ENCODE data around the gene ZNF32. TPM values are rescaled to one million over a fixed set of nuclear protein-coding genes. Genes with fewer than 3 reads are reported as not detected.

ZNF32 gene
- total and polyA plus RNA-seq, 2 of the 8 experiments (the other 6 are each of a cell fraction or from before 2014, with no cell fraction given) = 17.2 to 22.5 TPM

DNA sequence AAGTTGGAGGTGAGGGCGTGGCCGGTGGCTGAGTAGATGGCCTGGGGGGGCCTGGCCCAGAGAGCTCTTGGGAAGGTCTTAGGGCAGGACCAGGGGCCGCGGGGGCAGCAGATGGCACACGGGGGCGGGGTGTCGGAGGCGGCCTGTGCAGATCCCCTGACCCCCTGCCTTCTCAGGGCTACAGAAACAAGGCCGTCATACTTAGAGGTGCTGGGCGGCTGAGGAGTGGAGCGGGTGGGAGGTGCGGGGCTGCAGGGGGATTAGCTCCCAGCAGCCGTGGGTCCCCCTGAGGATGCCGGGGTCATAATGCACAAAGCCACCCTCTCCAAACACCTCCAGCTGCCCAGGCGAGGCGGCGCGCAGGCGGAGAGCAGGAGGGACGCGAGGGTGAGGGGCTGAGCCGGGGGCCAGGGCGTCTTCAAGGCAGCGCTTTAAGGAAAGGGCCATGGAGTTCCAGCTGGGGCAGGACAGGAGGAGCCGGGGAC lies 40.4 kb upstream of the ZNF32 start:
- no peak overlapping the region for H2BK120ac ChIP-seq (replicated peaks; ENCODE audit: low read depth, low read length)
- H2BK5ac ChIP-seq (ENCODE audit: low read depth, low read length) = no peak overlapping the region
- no peak overlapping the region for H3K56ac ChIP-seq (replicated peaks; ENCODE audit: insufficient read length, low read depth, low read length)
- WGBS, 2 experiments (ENCODE audit: extremely low coverage in 1 of 2, insufficient coverage in 1 of 2, insufficient read length in 1 of 2, insufficient replicate concordance in 2 of 2, low coverage in 1 of 2, low lambda C conversion rate in 2 of 2, missing lambda C conversion rate in 1 of 2) = 86% methylated on average over 17 of the region's 25 CpGs; no CpG with 5 or more reads in 1 of the 2 experiments
- H3K4me1 ChIP-seq (replicated peaks in 1 of 4; ENCODE audit: control insufficient read depth in 3 of 4, insufficient read depth in 4 of 4, low read length in 3 of 4) = peaks cover 0 to 3% (median 1%) of the 10 kb centered on the region in 4 experiments; a peak in 4 of 7 replicates
- H3K79me2 ChIP-seq (ENCODE audit: control insufficient read depth in 1 of 2, insufficient read depth in 2 of 2, low read length in 2 of 2) = no peaks in the 10 kb centered on the region
- no peak overlapping the region for H4K91ac ChIP-seq (replicated peaks; ENCODE audit: insufficient read length, low read length)
- H2BK20ac ChIP-seq (ENCODE audit: low read length) = 0 out of 2 replicates have a peak overlapping the region, but pooled peaks have one; percentile 61
- no peak overlapping the region for H3K14ac ChIP-seq (ENCODE audit: insufficient read length)
- H4K20me1 ChIP-seq (replicated peaks in 1 of 2; ENCODE audit: control insufficient read depth in 1 of 2, insufficient read depth in 2 of 2, low read length in 2 of 2) = no peaks in the 10 kb centered on the region
- peak overlapping the region; percentile 60; the same call in 1 of the 2 replicates for H2BK12ac ChIP-seq (ENCODE audit: low read depth, low read length)
- no peak overlapping the region for H3K23ac ChIP-seq (ENCODE audit: insufficient read length)
- no peak overlapping the region; the same call in 1 of the 2 replicates for H4K8ac ChIP-seq (ENCODE audit: extremely low read depth, insufficient read depth, low read length)
- no peak overlapping the region for H3K27ac ChIP-seq (ENCODE audit: low read depth, low read length)
- H3K23me2 ChIP-seq (ENCODE audit: low read depth, low read length) = peaks cover 7% of the 10 kb centered on the region; the same call in 1 of the 2 replicates
- no peak overlapping the region for H3K9ac ChIP-seq (replicated peaks in 1 of 4; ENCODE audit: extremely low read depth in 1 of 4, low read depth in 3 of 4, low read length in 3 of 4)
- H3K79me1 ChIP-seq (ENCODE audit: low read depth, low read length) = no peaks in the 10 kb centered on the region
- ChIA-PET CTCF (ENCODE audit: partially characterized antibody) (interaction anchor here (0.8 to 2.6 kb wide), 27 partner anchors 8 to 819 kb away, joined by 3 to 15 read pairs (median 4); no protein-coding TSS in a partner anchor), POLR2A (ENCODE audit: partially characterized antibody) (no interaction called here)
- peak overlapping the region in 1 of 4 experiments; percentile 67; a peak in 2 of 8 replicates for H3K4me3 ChIP-seq (ENCODE audit: extremely low read depth in 1 of 4, insufficient read depth in 2 of 4, low read depth in 3 of 4, low read length in 4 of 4)
- DNase-seq (ENCODE audit: low read depth in 1 of 2, low spot score in 2 of 2) (no peak), FAIRE-seq (no peak)
- no peak overlapping the region for H3K18ac ChIP-seq (ENCODE audit: extremely low read depth, low read length)
- peaks cover 0 to 39% (median 22%) of the 10 kb centered on the region in 4 experiments; a peak in 6 of 7 replicates for H3K27me3 ChIP-seq (replicated peaks in 1 of 4; ENCODE audit: control insufficient read depth in 3 of 4, extremely low read depth in 1 of 4, insufficient read depth in 3 of 4, low read length in 3 of 4)
- H3K9me3 ChIP-seq (ENCODE audit: insufficient read depth in 2 of 2, low read depth in 1 of 2, low read length in 1 of 2) = no peaks in the 10 kb centered on the region
- peak overlapping the region; percentile 66 to 92; a peak in 3 of 4 replicates for H3K4me2 ChIP-seq (ENCODE audit: insufficient read depth in 1 of 2, low read depth in 2 of 2, low read length in 2 of 2)
- H2BK15ac ChIP-seq (ENCODE audit: low read length) = peak overlapping the region; percentile 97; the same call in 1 of the 2 replicates
- no peak for TF ChIP-seq POLR2AphosphoS5 (IDR thresholded peaks at IDR 0.05; ENCODE audit: low read depth, low read length)
- no peak for TF ChIP-seq NANOG (IDR thresholded peaks at IDR 0.05; ENCODE audit: insufficient read depth, low read depth, low read length, poor library complexity, severe bottlenecking)
- no peak for TF ChIP-seq FOSL1 (IDR thresholded peaks at IDR 0.05; ENCODE audit: insufficient read depth, low read depth, low read length)
- H3K36me3 ChIP-seq (ENCODE audit: control insufficient read depth in 2 of 4, insufficient read depth in 4 of 4, low read length in 3 of 4) = no peaks in the 10 kb centered on the region
- no peak overlapping the region for H2AK5ac ChIP-seq (ENCODE audit: low read depth, low read length)
- H2AFZ ChIP-seq (ENCODE audit: low read length) = peak overlapping the region; percentile 96; the same call in 1 of the 2 replicates
- H3K4ac ChIP-seq (replicated peaks; ENCODE audit: insufficient read length, low read depth, low read length) = no peak overlapping the region
- H4K5ac ChIP-seq (ENCODE audit: insufficient read length, low read depth, low read length) = no peak overlapping the region
